ENCODE data around the gene PDE5A.

GRCh38 chr4:119489305-119489704 lies 139.3 kb downstream of the PDE5A start:
- TF ChIP-seq CTCF (IDR thresholded peaks at IDR 0.05; ENCODE audit: low read depth, low read length, poor library complexity, severe bottlenecking) = no peak
- no peak for TF ChIP-seq EZH2phosphoT487 (IDR thresholded peaks at IDR 0.05; ENCODE audit: borderline replicate concordance, low read length)
